Pancreas (tissue), 10 donors: ENCODE data around the gene ANKRD33B. TPM values are rescaled to one million over a fixed set of nuclear protein-coding genes. Genes with fewer than 3 reads are reported as not detected.

ENCODE experiments used
- ATAC-seq, 4 donors: fragments of 200-7000 bp; cut with Tn5 transposase; one replicate each; pipeline versions ENCODE4 v1.8.0 to v1.9.1; 2020; ENCODE audit warnings: mild to moderate bottlenecking in 4 of 4, moderate library complexity in 4 of 4
- DNase-seq, 6 donors: peaks; one replicate each; pipeline ENCODE4 v3.0.0-alpha.2; 2020
- FAIRE-seq: peaks from 2 replicates; lab custom pipeline; 2012; peaks lifted over from hg19 to GRCh38; lab: Jason Lieb, UNC
- H3K27ac ChIP-seq, 4 donors: fragments of 200-600 bp; sonication (generic); 1 replicate in 3 of 4; 2 replicates in 1 of 4; pipeline versions ENCODE4 v1.5.0 to v1.8.0; 2020
- H3K27me3 ChIP-seq, 4 donors: fragments of 200-600 bp; one replicate each; pipeline ENCODE4 v1.8.0; 2021
- H3K36me3 ChIP-seq, 3 donors: fragments of 200-600 bp; sonication (generic) in 1 of 3; one replicate each; pipeline versions ENCODE4 v1.5.0 to v1.8.0; 2020 to 2021
- H3K4me1 ChIP-seq, 3 donors: fragments of 200-600 bp; one replicate each; pipeline ENCODE4 v1.8.0; 2021
- H3K4me3 ChIP-seq, 4 donors: fragments of 200-600 bp; sonication (generic) in 2 of 4; one replicate each; pipeline versions ENCODE4 v1.5.0 to v1.8.0; 2020 to 2021
- H3K9me3 ChIP-seq, 4 donors: fragments of 200-600 bp; one replicate each; pipeline ENCODE4 v1.8.0; 2021
- WGBS, 2 donors: extraction: QIAGEN DNeasy Blood & Tissue Kit; methylation state at CpG; one replicate each; pipeline ENCODE4 v1.1.7; 2013; 5-methylcytosine and 5-hydroxymethylcytosine counted together
- intact Hi-C, 3 donors: fragments of 100-400 bp; cut with DNase I; formaldehyde crosslinking; loops; one replicate each; pipeline versions ENCODE4 v1.11.1 to v1.14.2; 2022
- polyA plus RNA-seq, 2 donors: library from polyadenylated mRNA; stranded (reverse); fragments of 200-250 nt; gene quantifications; one replicate each; pipeline ENCODE4 v1.2.3, GENCODE V29; 2013
- total RNA-seq, 6 donors: library from RNA; stranded (reverse); fragmentation: NEBNext Ultra II Directional in 4 of 6; extraction: Animal tissue kit (Norgen Biotek cat#: 25700) in 4 of 6; gene quantifications; one replicate each; pipeline versions ENCODE4 v1.2.1 to v1.2.4, GENCODE V29; 2021 to 2023
- TF ChIP-seq, protein P1 (sequence below), 4 donors: fragments of 200-600 bp; sonication (generic) in 3 of 4; IDR thresholded peaks; one replicate each; pipeline versions ENCODE4 v1.5.0 to v1.8.0; 2021; ENCODE audit warnings: antibody characterized with exemption in 4 of 4
- donor health status: healthy with polysubstance abuse.
- donor health status: DM: no; HTN: no; CAD: no; lungs with moderate emphysema.
- donor health status: DM: no; HTN: no; CAD: no.
- donor health status: control.
- donor health status: control.
- donor health status: Bipolar disorder and iron deficiency.
- donor health status: DM: yes; HTN: yes; CAD: no.
- donor health status: DM: no; HTN: no; CAD: no.
- donor health status: DM: no; HTN: no; CAD: no.
- donor health status: DM: yes; HTN: yes; CAD: no.

The ANKRD33B gene
- total and polyA plus RNA-seq, 8 donors: 0.57 to 2.7 (median 1.1) TPM

GRCh38 chr5:10615693-10616092 lies 51.8 kb downstream of the ANKRD33B start:
- intact Hi-C loops: no loop called here
- no peak overlapping the region for H3K27ac ChIP-seq
- 76 to 84% methylated on average over 3 of the region's 3 CpGs for WGBS, 2 donors
- no peaks in the 10 kb centered on the region for H3K4me1 ChIP-seq
- no peak overlapping the region for H3K4me3 ChIP-seq
- DNase-seq: no peak
- no peak for FAIRE-seq
- no peaks in the 10 kb centered on the region for H3K9me3 ChIP-seq
- H3K36me3 ChIP-seq: no peaks in the 10 kb centered on the region
- ATAC-seq: no peak
- TF ChIP-seq, protein P1, sequence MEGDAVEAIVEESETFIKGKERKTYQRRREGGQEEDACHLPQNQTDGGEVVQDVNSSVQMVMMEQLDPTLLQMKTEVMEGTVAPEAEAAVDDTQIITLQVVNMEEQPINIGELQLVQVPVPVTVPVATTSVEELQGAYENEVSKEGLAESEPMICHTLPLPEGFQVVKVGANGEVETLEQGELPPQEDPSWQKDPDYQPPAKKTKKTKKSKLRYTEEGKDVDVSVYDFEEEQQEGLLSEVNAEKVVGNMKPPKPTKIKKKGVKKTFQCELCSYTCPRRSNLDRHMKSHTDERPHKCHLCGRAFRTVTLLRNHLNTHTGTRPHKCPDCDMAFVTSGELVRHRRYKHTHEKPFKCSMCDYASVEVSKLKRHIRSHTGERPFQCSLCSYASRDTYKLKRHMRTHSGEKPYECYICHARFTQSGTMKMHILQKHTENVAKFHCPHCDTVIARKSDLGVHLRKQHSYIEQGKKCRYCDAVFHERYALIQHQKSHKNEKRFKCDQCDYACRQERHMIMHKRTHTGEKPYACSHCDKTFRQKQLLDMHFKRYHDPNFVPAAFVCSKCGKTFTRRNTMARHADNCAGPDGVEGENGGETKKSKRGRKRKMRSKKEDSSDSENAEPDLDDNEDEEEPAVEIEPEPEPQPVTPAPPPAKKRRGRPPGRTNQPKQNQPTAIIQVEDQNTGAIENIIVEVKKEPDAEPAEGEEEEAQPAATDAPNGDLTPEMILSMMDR (IDR thresholded peaks at IDR 0.05): no peak
- no peaks in the 10 kb centered on the region for H3K27me3 ChIP-seq

DNA sequence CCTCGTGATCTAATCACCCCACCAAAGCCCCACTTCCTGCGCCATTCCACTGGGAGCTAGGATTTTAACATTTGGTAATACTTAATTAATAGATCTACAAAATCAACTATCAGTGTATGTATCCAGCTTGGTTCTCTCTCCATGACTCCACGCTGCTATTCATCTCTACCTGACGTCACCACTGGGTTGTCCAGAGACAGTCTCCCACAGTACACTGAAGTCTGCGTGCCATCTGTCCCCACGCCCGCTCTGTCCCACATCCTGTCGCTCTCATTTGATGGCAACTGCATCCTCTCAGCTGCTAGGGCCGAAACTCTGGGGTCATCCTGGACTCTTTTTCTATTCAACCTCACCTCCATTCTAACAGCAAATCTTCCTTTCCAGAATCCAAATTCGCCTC lies 53.2 kb downstream of the ANKRD33B start:
- FAIRE-seq: no peak
- no peaks in the 10 kb centered on the region for H3K27me3 ChIP-seq
- no peak overlapping the region for H3K27ac ChIP-seq
- no peak for ATAC-seq
- H3K9me3 ChIP-seq: no peaks in the 10 kb centered on the region
- TF ChIP-seq, protein P1 (IDR thresholded peaks at IDR 0.05): no peak
- no peak overlapping the region for H3K4me3 ChIP-seq
- WGBS, 2 donors: 68 to 76% methylated on average over 10 of the region's 10 CpGs
- no peak for DNase-seq
- H3K36me3 ChIP-seq: no peaks in the 10 kb centered on the region
- no peaks in the 10 kb centered on the region for H3K4me1 ChIP-seq
- intact Hi-C loops: no loop called here

DNA sequence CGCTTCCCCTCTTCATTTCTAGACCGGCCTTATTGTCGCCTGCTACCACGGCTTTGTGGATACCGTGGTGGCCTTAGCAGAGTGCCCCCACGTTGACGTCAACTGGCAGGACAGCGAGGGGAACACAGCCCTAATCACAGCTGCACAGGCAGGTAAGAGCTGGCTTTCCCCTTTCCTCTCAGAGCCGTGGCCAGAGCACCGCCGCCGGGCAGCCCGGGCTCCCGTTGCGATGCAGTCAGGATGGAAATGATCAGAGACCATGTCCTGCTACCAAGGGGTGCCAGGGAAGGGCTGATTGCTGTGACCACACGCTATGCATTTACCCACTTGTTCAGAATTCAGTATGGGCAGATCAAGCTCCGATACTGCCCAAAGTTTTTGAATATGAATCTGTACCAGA lies 54.4 kb downstream of the ANKRD33B start:
- DNase-seq (no peak), FAIRE-seq (no peak), ATAC-seq (no peak)
- H3K4me1 ChIP-seq: no peaks in the 10 kb centered on the region
- no peak overlapping the region for H3K27ac ChIP-seq
- intact Hi-C loops: no loop called here
- H3K4me3 ChIP-seq: no peak overlapping the region
- H3K36me3 ChIP-seq: no peaks in the 10 kb centered on the region
- H3K9me3 ChIP-seq: no peaks in the 10 kb centered on the region
- no peaks in the 10 kb centered on the region for H3K27me3 ChIP-seq
- 80 to 88% methylated on average over 17 of the region's 17 CpGs for WGBS, 2 donors
- TF ChIP-seq, protein P1 (IDR thresholded peaks at IDR 0.05): no peak

GRCh38 chr5:10619649-10620048 lies 55.8 kb downstream of the ANKRD33B start:
- H3K4me3 ChIP-seq: no peak overlapping the region
- TF ChIP-seq, protein P1 (IDR thresholded peaks at IDR 0.05): no peak
- H3K36me3 ChIP-seq: no peaks in the 10 kb centered on the region
- ATAC-seq (no peak), FAIRE-seq (no peak), DNase-seq (no peak)
- intact Hi-C loops: no loop called here
- no peaks in the 10 kb centered on the region for H3K9me3 ChIP-seq
- H3K4me1 ChIP-seq: no peaks in the 10 kb centered on the region
- H3K27ac ChIP-seq: no peak overlapping the region
- no peaks in the 10 kb centered on the region for H3K27me3 ChIP-seq
- 63 to 72% methylated on average over 10 of the region's 10 CpGs for WGBS, 2 donors

- no peak overlapping the region for H3K27ac ChIP-seq
- no peak for FAIRE-seq
- intact Hi-C loops: no loop called here
- TF ChIP-seq, protein P1 (IDR thresholded peaks at IDR 0.05): no peak
- H3K4me1 ChIP-seq: no peaks in the 10 kb centered on the region
- DNase-seq: no peak
- no peak overlapping the region for H3K4me3 ChIP-seq
- no peaks in the 10 kb centered on the region for H3K27me3 ChIP-seq
- H3K9me3 ChIP-seq: no peaks in the 10 kb centered on the region
- no peak for ATAC-seq
- 43 to 55% methylated on average over 3 of the region's 3 CpGs for WGBS, 2 donors
- H3K36me3 ChIP-seq: no peaks in the 10 kb centered on the region
These were observed 56.5 kb downstream of the ANKRD33B start for GRCh38 chr5:10620346-10620745.
